SK-N-SH (cell line): ENCODE measurements around the gene ARID3A.

Experiments
- CHD2 ChIP-seq: fragments of 150-350 bp; IDR thresholded peaks from 2 replicates; pipeline ENCODE4 v1.6.1; 2018; ENCODE audit warnings: low read length; ENCODE audit not compliant: partially characterized antibody
- CTCF ChIP-seq: fragments of 200-600 bp; sonication (generic); IDR thresholded peaks from 2 replicates; pipeline ENCODE4 v1.6.1; 2017; ENCODE audit warnings: antibody characterized with exemption, mild to moderate bottlenecking, moderate library complexity
- MAX ChIP-seq: IDR thresholded peaks from 2 replicates; pipeline ENCODE4 v1.4.0; 2012; ENCODE audit warnings: low read depth
- MEF2A ChIP-seq: IDR thresholded peaks from 2 replicates; pipeline ENCODE4 v1.4.0; 2012; ENCODE audit warnings: low read depth, borderline replicate concordance
- POLR2AphosphoS5 ChIP-seq: IDR thresholded peaks from 2 replicates; pipeline ENCODE4 v1.6.1; 2012; ENCODE audit warnings: low read depth, low read length
- RXRA ChIP-seq: IDR thresholded peaks from 2 replicates; pipeline ENCODE4 v1.4.0; 2012; ENCODE audit warnings: low read depth, mild to moderate bottlenecking, borderline replicate concordance
- SIN3A ChIP-seq: IDR thresholded peaks from 2 replicates; pipeline ENCODE4 v1.6.1; 2012; ENCODE audit warnings: low read depth, mild to moderate bottlenecking, low read length, moderate library complexity, borderline replicate concordance

- TF ChIP-seq RXRA (no peak), CTCF (no peak), POLR2AphosphoS5 (no peak), MAX (no peak), MEF2A (no peak), SIN3A (no peak), CHD2 (no peak)
Observed at GRCh38 chr19:937259-937694, 11.4 kb downstream of the ARID3A start.
